Glutamatergic neuron (in vitro differentiated cells): ENCODE measurements around the gene BRCC3. TPM values are rescaled to one million over a fixed set of nuclear protein-coding genes. Genes with fewer than 3 reads are reported as not detected.

Experiments
- DNase-seq: peaks from one replicate; pipeline ENCODE4 v3.0.0; 2022
- H3K27ac Mint-ChIP-seq: one replicate; pipeline ENCODE4 v1.8.0; 2020; ENCODE audit warnings: mild to moderate bottlenecking, mixed read lengths, inconsistent platforms; ENCODE audit not compliant: unreplicated experiment
- H3K27me3 Mint-ChIP-seq: one replicate; pipeline ENCODE4 v1.8.0; 2020; ENCODE audit warnings: mild to moderate bottlenecking, moderate library complexity, mixed read lengths, inconsistent platforms; ENCODE audit not compliant: unreplicated experiment
- H3K36me3 Mint-ChIP-seq: one replicate; pipeline ENCODE4 v1.8.0; 2020; ENCODE audit warnings: mild to moderate bottlenecking, mixed read lengths, inconsistent platforms; ENCODE audit not compliant: unreplicated experiment
- H3K4me1 Mint-ChIP-seq: one replicate; pipeline ENCODE4 v1.8.0; 2020; ENCODE audit warnings: mild to moderate bottlenecking, low read depth, mixed read lengths, inconsistent platforms; ENCODE audit not compliant: unreplicated experiment
- H3K4me3 Mint-ChIP-seq: one replicate; pipeline ENCODE4 v1.8.0; 2020; ENCODE audit warnings: mild to moderate bottlenecking, mixed read lengths, inconsistent platforms; ENCODE audit not compliant: unreplicated experiment
- H3K9me3 Mint-ChIP-seq: one replicate; pipeline ENCODE4 v1.8.0; 2020; ENCODE audit warnings: mild to moderate bottlenecking, moderate library complexity, mixed read lengths, inconsistent platforms; ENCODE audit not compliant: unreplicated experiment
- total RNA-seq: library from RNA; stranded (reverse); fragmentation: NEBNext Ultra II Directional; extraction: Animal tissue kit (Norgen Biotek cat#: 25700); gene quantifications from one replicate; pipeline ENCODE4 v1.2.1, GENCODE V29; 2021; ENCODE audit not compliant: unreplicated experiment
- TF ChIP-seq, protein P1 (sequence below): fragments of 200-600 bp; sonication (generic); IDR thresholded peaks from one replicate; pipeline ENCODE4 v1.5.0; 2021; ENCODE audit not compliant: partially characterized antibody, unreplicated experiment

The BRCC3 gene
- total RNA-seq, 1 donor from 2014 or later: 21.9 TPM

DNA sequence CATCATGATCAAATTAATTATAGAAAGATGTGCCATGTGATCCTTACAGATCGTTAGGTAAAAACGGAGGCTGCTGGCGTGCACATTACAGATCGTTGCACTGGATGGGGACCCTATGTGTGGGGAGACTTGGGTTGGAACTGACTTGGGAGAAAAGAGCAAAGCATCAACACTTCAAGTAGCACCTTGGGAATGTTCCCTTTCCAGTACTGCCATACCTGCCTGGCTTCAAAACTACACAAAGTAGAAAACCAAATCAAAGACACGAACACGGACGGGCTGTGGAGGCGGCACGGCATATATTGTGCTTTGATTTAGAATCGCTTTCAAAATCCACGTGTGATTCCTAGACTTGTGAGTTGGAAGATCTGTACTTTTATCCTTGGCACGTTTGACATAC, 1.3 kb upstream of the BRCC3 start:
- peak overlapping the region; percentile 76 for H3K4me3 Mint-ChIP-seq
- TF ChIP-seq, protein P1, sequence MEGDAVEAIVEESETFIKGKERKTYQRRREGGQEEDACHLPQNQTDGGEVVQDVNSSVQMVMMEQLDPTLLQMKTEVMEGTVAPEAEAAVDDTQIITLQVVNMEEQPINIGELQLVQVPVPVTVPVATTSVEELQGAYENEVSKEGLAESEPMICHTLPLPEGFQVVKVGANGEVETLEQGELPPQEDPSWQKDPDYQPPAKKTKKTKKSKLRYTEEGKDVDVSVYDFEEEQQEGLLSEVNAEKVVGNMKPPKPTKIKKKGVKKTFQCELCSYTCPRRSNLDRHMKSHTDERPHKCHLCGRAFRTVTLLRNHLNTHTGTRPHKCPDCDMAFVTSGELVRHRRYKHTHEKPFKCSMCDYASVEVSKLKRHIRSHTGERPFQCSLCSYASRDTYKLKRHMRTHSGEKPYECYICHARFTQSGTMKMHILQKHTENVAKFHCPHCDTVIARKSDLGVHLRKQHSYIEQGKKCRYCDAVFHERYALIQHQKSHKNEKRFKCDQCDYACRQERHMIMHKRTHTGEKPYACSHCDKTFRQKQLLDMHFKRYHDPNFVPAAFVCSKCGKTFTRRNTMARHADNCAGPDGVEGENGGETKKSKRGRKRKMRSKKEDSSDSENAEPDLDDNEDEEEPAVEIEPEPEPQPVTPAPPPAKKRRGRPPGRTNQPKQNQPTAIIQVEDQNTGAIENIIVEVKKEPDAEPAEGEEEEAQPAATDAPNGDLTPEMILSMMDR: no peak
- H3K36me3 Mint-ChIP-seq: no peaks in the 10 kb centered on the region
- H3K27ac Mint-ChIP-seq: no peak overlapping the region
- DNase-seq: no peak
- peaks cover 4% of the 10 kb centered on the region for H3K27me3 Mint-ChIP-seq
- peaks cover 7% of the 10 kb centered on the region for H3K4me1 Mint-ChIP-seq
- peaks cover 2% of the 10 kb centered on the region for H3K9me3 Mint-ChIP-seq

DNA sequence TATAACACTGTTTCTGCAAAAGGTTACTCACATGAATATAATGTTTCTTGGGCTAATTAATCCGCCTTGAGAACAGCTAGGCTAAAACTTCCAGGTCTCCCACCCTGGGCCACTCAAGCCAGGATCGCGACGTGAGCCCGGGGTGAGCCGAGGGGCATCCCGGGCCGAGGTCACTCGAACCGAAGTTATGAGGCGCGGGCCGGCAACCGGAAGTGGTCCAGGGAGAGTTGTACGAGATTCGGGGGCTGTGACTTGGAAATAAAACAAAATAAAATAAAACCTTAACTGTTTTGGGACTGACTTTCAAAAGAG, 689 bp upstream of the BRCC3 start:
- Mint-ChIP-seq H3K4me3 (peak overlapping the region; percentile 76), H3K36me3 (peaks cover 5% of the 10 kb centered on the region), H3K4me1 (peaks cover 7% of the 10 kb centered on the region), H3K27ac (no peak overlapping the region), H3K27me3 (peaks cover 4% of the 10 kb centered on the region), H3K9me3 (peaks cover 2% of the 10 kb centered on the region)
- TF ChIP-seq, protein P1: no peak
- DNase-seq: no peak

DNA sequence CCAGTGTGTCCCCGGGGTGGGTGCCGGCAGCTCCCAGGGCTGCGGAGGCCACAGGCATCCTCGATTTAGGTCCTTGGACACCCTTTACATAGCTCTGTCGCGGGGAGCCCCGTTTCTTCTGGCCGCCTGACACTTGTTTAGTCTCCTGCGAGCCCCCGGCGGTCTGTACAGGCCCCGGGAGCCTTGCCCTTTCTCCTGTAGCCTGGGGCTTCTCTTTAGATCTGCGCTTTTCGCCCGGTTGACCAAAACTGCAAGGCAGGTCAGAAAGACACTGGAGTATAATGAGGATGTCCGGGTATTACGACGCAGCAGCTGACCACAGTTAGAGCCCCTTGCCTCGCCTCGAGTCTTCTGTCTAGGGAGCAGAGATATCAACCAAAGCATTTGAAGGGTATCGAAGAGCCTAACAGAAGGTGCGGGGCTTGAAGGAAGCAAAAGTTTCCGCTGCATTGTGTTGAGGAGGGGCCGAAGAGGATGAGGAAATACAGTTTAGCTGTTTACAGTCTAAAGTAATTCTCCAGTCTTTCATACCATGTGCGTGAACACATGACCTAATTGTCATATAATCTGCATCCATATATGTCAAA, 479 bp downstream of the BRCC3 start:
- H3K4me3 Mint-ChIP-seq: peak overlapping the region; percentile 89
- DNase-seq: peak; percentile 35
- peaks cover 4% of the 10 kb centered on the region for H3K27me3 Mint-ChIP-seq
- H3K27ac Mint-ChIP-seq: peak overlapping the region; percentile 92
- peaks cover 7% of the 10 kb centered on the region for H3K4me1 Mint-ChIP-seq
- peaks cover 2% of the 10 kb centered on the region for H3K9me3 Mint-ChIP-seq
- peaks cover 6% of the 10 kb centered on the region for H3K36me3 Mint-ChIP-seq
- TF ChIP-seq, protein P1: no peak

DNA sequence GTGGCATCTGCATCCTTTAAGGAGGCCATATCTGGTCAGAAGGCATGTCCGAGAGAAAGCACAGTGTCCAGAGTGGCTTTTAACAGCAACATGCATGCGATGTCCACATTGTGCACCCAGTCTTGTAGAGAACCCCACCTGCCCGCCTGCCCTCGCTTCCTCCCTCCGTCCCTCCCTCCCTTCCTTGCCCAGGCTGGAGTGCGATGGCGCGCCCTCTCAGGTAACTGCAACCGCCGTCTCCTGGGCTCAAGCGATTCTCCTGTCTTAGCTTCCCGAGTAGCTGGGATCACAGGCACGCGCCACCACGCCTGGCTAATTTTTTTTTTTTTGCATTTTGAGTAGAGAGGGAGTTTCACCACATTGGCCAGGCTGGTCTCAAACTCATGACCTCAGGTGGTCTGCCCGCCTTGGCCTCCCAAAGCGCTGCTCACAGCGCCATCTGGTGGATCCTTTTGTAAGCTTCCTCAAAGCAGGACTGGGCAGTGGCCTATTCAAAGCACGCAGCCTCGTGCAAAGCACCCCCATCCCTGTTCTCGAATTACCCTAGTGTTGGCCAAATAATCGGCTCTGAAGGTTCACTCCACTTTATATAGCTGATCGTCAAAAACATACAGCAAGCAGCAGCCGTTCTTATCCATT, 15.0 kb downstream of the BRCC3 start:
- TF ChIP-seq, protein P1: no peak
- no peaks in the 10 kb centered on the region for H3K27me3 Mint-ChIP-seq
- peak; percentile 38 for DNase-seq
- H3K9me3 Mint-ChIP-seq: no peaks in the 10 kb centered on the region
- H3K4me1 Mint-ChIP-seq: no peaks in the 10 kb centered on the region
- no peak overlapping the region for H3K27ac Mint-ChIP-seq
- H3K36me3 Mint-ChIP-seq: no peaks in the 10 kb centered on the region
- no peak overlapping the region for H3K4me3 Mint-ChIP-seq

DNA sequence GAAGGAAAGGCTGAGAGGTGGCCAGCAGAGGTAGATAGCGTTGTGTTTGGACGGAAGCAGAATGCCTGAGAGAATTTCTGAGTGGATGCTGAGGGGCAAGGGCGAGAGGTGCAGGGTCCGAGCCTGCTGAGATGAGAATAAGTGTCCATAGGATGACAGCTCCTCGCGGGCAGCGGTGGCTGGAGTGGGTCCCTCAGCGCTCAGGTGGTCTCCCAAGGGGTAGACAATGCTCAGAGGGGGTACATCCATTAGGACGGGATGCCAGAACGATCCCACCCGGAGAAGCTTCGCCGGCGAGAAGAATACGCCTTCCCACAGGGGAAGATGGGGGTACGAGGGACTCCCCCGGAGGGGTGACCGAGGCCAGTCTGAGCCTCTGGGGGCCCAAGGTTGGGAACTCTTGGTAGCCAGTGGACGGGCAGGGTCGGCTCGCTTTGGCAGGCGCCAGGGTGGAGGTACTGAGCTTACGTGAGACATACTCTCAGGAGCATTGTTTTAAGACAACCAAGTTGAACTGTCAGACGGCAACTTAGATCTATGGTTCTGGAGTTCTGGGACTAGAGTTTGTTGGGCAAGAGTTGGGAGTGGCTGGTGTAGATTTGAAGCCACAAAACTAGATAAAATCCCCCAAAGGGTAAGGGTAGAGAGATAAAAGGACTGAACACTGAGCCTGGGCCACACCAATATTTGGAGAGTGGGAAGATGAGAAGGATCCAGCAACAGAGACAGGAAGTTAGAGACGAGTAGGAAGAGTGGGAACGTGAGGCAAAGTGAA, 15.8 kb downstream of the BRCC3 start:
- TF ChIP-seq, protein P1: no peak
- H3K4me1 Mint-ChIP-seq: no peaks in the 10 kb centered on the region

More for the DNA sequence above, 15.8 kb downstream of the BRCC3 start:
- no peaks in the 10 kb centered on the region for H3K27me3 Mint-ChIP-seq
- no peak overlapping the region for H3K4me3 Mint-ChIP-seq
- no peaks in the 10 kb centered on the region for H3K9me3 Mint-ChIP-seq
- no peaks in the 10 kb centered on the region for H3K36me3 Mint-ChIP-seq
- no peak overlapping the region for H3K27ac Mint-ChIP-seq
- no peak for DNase-seq
